NT2/D1 (cell line): ENCODE results near the gene SLC27A6.

Experiments
- SUZ12 ChIP-seq: IDR thresholded peaks from 2 replicates; pipeline ENCODE4 v1.6.1; 2011; ENCODE audit not compliant: insufficient read length, insufficient read depth; ENCODE audit errors: extremely low read depth
- ZNF274 ChIP-seq: IDR thresholded peaks from 2 replicates; pipeline ENCODE4 v1.6.1; 2011; ENCODE audit warnings: mild to moderate bottlenecking, low read depth, low read length

DNA sequence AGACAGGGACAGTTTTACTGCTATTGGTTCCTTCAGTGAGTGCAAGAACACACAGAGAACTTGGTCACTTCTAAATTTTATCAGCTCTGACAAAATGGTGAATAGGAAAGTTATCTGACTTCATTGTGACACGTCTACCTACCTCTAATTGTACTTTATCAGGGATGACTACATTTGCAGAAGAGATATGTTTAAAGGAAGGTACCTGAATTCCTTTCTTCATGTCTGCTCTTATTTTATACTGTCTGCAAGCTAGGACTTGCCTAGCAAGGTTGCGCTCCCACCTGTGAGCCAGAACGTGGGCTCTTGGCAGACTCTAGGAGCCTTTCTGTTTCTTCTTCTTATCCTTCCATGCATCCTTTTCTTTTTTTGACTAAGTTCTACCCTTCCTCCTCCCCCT lies 1.6 kb downstream of the SLC27A6 start:
- TF ChIP-seq SUZ12 (no peak), ZNF274 (no peak)
